SK-N-SH (cell line): ENCODE measurements around the gene SLC39A9. TPM values are rescaled to one million over a fixed set of nuclear protein-coding genes. Genes with fewer than 3 reads are reported as not detected.

ENCODE experiments used
- CTCF ChIA-PET: fragments of 300-600, 350-600 bp; formaldehyde crosslinking; extraction: SDS; loops from one replicate; lab custom pipeline; 2021; lab: Yijun Ruan, JAX
- POLR2A ChIA-PET: fragments of 350-600 bp; sonication (Branson Sonifier 250); formaldehyde crosslinking; extraction: SDS; loops from one replicate; lab custom pipeline; 2020; ENCODE audit warnings: antibody characterized with exemption, inconsistent platforms; lab: Yijun Ruan, JAX
- DNase-seq: peaks from one replicate; pipeline ENCODE4 v3.0.0; 2012
- H2AFZ ChIP-seq: fragments of 200-600 bp; sonication (generic); 2 replicates; pipeline ENCODE4 v1.8.1; 2016; ENCODE audit warnings: antibody characterized with exemption, mild to moderate bottlenecking, low read depth
- H3F3A ChIP-seq: fragments of 200-600 bp; sonication (generic); replicated peaks from 2 replicates; pipeline ENCODE3; 2016; ENCODE audit warnings: antibody characterized with exemption, mild to moderate bottlenecking; ENCODE audit not compliant: insufficient read depth
- H3K27ac ChIP-seq, 2 experiments: fragments of 200-500 bp in 1 of 2; fragments of 200-600 bp in 1 of 2; sonication (Bioruptor generic) in 1 of 2; sonication (generic), shearing (Covaris generic) in 1 of 2; 2 replicates each; pipeline versions ENCODE4 v1.5.1 to v1.6.1; 2014 to 2016; ENCODE audit warnings: low read depth in 2 of 2, inconsistent platforms in 1 of 2, low read length in 1 of 2, mild to moderate bottlenecking in 1 of 2, mixed read lengths in 1 of 2
- H3K27me3 ChIP-seq: fragments of 200-600 bp; sonication (generic), shearing (Covaris generic); 2 replicates; pipeline ENCODE4 v1.6.1; 2016; ENCODE audit warnings: mixed run types; ENCODE audit not compliant: insufficient read depth
- H3K36me3 ChIP-seq, 2 experiments: fragments of 200-500 bp in 1 of 2; fragments of 200-600 bp in 1 of 2; sonication (Bioruptor generic) in 1 of 2; sonication (generic) in 1 of 2; replicated peaks in 1 of 2; 2 replicates each; pipeline versions ENCODE3 to v1.5.1; 2014 to 2016; ENCODE audit warnings: low read length in 1 of 2, mild to moderate bottlenecking in 1 of 2; ENCODE audit not compliant: insufficient read depth in 2 of 2, control insufficient read depth in 1 of 2
- H3K4me1 ChIP-seq, 2 experiments: fragments of 200-500 bp in 1 of 2; fragments of 200-600 bp in 1 of 2; sonication (Bioruptor generic) in 1 of 2; sonication (generic), shearing (Covaris generic) in 1 of 2; 2 replicates each; pipeline versions ENCODE4 v1.5.1 to v1.6.1; 2014 to 2016; ENCODE audit warnings: low read depth in 1 of 2, low read length in 1 of 2, mixed run types in 1 of 2; ENCODE audit not compliant: insufficient read depth in 2 of 2, control insufficient read depth in 1 of 2
- H3K4me2 ChIP-seq: fragments of 200-600 bp; sonication (generic), shearing (Covaris generic); 2 replicates; pipeline ENCODE4 v1.6.1; 2017; ENCODE audit warnings: mixed run types
- H3K4me3 ChIP-seq, 2 experiments: fragments of 200-500 bp in 1 of 2; fragments of 200-600 bp in 1 of 2; sonication (Bioruptor generic) in 1 of 2; sonication (generic), shearing (Covaris generic) in 1 of 2; 2 replicates each; pipeline versions ENCODE4 v1.5.1 to v1.8.1; 2014 to 2016; ENCODE audit warnings: low read depth in 2 of 2, inconsistent platforms in 1 of 2, low read length in 1 of 2, mild to moderate bottlenecking in 1 of 2, mixed read lengths in 1 of 2, moderate library complexity in 1 of 2
- H3K79me2 ChIP-seq: fragments of 200-600 bp; sonication (generic); 2 replicates; pipeline ENCODE4 v1.8.1; 2017; ENCODE audit warnings: mild to moderate bottlenecking; ENCODE audit not compliant: insufficient read depth
- H3K9ac ChIP-seq: fragments of 200-600 bp; sonication (generic); 2 replicates; pipeline ENCODE4 v1.6.1; 2017; ENCODE audit warnings: mixed run types
- H3K9me2 ChIP-seq: fragments of 200-600 bp; sonication (generic); 2 replicates; pipeline ENCODE4 v1.6.1; 2017; ENCODE audit warnings: mixed run types
- H3K9me3 ChIP-seq: fragments of 200-600 bp; sonication (generic); 2 replicates; pipeline ENCODE4 v1.6.1; 2017; ENCODE audit warnings: mixed run types, mild to moderate bottlenecking, moderate library complexity
- H4K20me1 ChIP-seq: fragments of 200-600 bp; sonication (generic); 2 replicates; pipeline ENCODE4 v1.6.1; 2017; ENCODE audit warnings: mild to moderate bottlenecking, mixed run types; ENCODE audit not compliant: insufficient read depth
- ELF1 ChIP-seq: IDR thresholded peaks from 2 replicates; pipeline ENCODE4 v1.4.0; 2012
- EP300 ChIP-seq, 2 experiments: IDR thresholded peaks; 2 replicates each; pipeline versions ENCODE4 v1.4.0 to v1.6.1; 2012; ENCODE audit warnings: borderline replicate concordance in 1 of 2, low read depth in 1 of 2, low read length in 1 of 2
- EZH2phosphoT487 ChIP-seq: fragments of 200-600 bp; sonication (generic); IDR thresholded peaks from 2 replicates; pipeline ENCODE4 v1.6.1; 2017; ENCODE audit warnings: low read depth, mixed run types, mild to moderate bottlenecking, antibody characterized with exemption, moderate library complexity, borderline replicate concordance
- FOSL2 ChIP-seq: IDR thresholded peaks from 2 replicates; pipeline ENCODE4 v1.4.0; 2012; ENCODE audit warnings: low read depth, mild to moderate bottlenecking, moderate library complexity, borderline replicate concordance
- FOXJ3 ChIP-seq: sonication (generic); formaldehyde crosslinking; IDR thresholded peaks from 2 replicates; pipeline ENCODE4 v1.5.1; 2020; ENCODE audit warnings: mild to moderate bottlenecking, missing genetic modification reagents
- GATA2 ChIP-seq: sonication (generic); formaldehyde crosslinking; IDR thresholded peaks from 2 replicates; pipeline ENCODE4 v1.5.0; 2020; ENCODE audit warnings: mild to moderate bottlenecking, missing genetic modification reagents
- IRF3 ChIP-seq: fragments of 150-350 bp; IDR thresholded peaks from 2 replicates; pipeline ENCODE4 v1.6.1; 2016; ENCODE audit warnings: mild to moderate bottlenecking, low read depth, low read length
- JUND ChIP-seq: IDR thresholded peaks from 2 replicates; pipeline ENCODE4 v1.4.0; 2012
- MEF2A ChIP-seq: IDR thresholded peaks from 2 replicates; pipeline ENCODE4 v1.4.0; 2012; ENCODE audit warnings: low read depth, borderline replicate concordance
- MXI1 ChIP-seq: IDR thresholded peaks from 2 replicates; pipeline ENCODE4 v1.6.1; 2012; ENCODE audit warnings: mild to moderate bottlenecking, low read depth, low read length, improper control_type of control experiment
- PBX3 ChIP-seq: IDR thresholded peaks from 2 replicates; pipeline ENCODE4; 2012
- RAD21 ChIP-seq: IDR thresholded peaks from 2 replicates; pipeline ENCODE4 v1.6.1; 2012; ENCODE audit warnings: mild to moderate bottlenecking, low read length
- RCOR1 ChIP-seq: fragments of 150-350 bp; IDR thresholded peaks from 2 replicates; pipeline ENCODE4 v1.6.1; 2017; ENCODE audit warnings: antibody characterized with exemption, low read length
- REST ChIP-seq: IDR thresholded peaks from 2 replicates; pipeline ENCODE4 v1.6.1; 2012; ENCODE audit warnings: mild to moderate bottlenecking, low read depth, low read length, moderate library complexity
- RXRA ChIP-seq: IDR thresholded peaks from 2 replicates; pipeline ENCODE4 v1.4.0; 2012; ENCODE audit warnings: low read depth, mild to moderate bottlenecking, borderline replicate concordance
- SIN3A ChIP-seq: IDR thresholded peaks from 2 replicates; pipeline ENCODE4 v1.6.1; 2012; ENCODE audit warnings: low read depth, mild to moderate bottlenecking, low read length, moderate library complexity, borderline replicate concordance
- SMC3 ChIP-seq: IDR thresholded peaks from 2 replicates; pipeline ENCODE4 v1.6.1; 2012; ENCODE audit warnings: low read depth, low read length, improper control_type of control experiment
- TAF1 ChIP-seq: IDR thresholded peaks from 2 replicates; pipeline ENCODE4 v1.6.1; 2012; ENCODE audit warnings: low read depth, mild to moderate bottlenecking, low read length, moderate library complexity, borderline replicate concordance
- YY1 ChIP-seq: IDR thresholded peaks from 2 replicates; pipeline ENCODE4 v1.4.0; 2012; ENCODE audit warnings: low read depth, mild to moderate bottlenecking
- WGBS: methylation state at CpG from one replicate; pipeline ENCODE4 v1.1.6; 2017; ENCODE audit warnings: low lambda C conversion rate; 5-methylcytosine and 5-hydroxymethylcytosine counted together
- polyA plus RNA-seq, 3 experiments: library from polyadenylated mRNA; depleted of rRNA; stranded (reverse); fragments of >200 nt; gene quantifications; 2 replicates each; pipeline ENCODE4 v1.2.3, GENCODE V29; 2012

Gene SLC39A9
- polyA plus RNA-seq, 1 of the 3 experiments (the other 2 are of a cell fraction) = 39.8 TPM

GRCh38 chr14:69401841-69402240, 3.3 kb downstream of the SLC39A9 start:
- Histone ChIP-seq H3K9me3 (no peaks in the 10 kb centered on the region), H3K79me2 (peaks cover 93% of the 10 kb centered on the region), H3K9me2 (no peaks in the 10 kb centered on the region), H4K20me1 (peaks cover 65% of the 10 kb centered on the region), H3K4me2 (peak overlapping the region; percentile 90), H3K4me1 (peaks cover under 1 to 24% of the 10 kb centered on the region in 2 experiments; a peak in 3 of 4 replicates), H3F3A (peaks cover 6% of the 10 kb centered on the region), H3K27ac (no peak overlapping the region), H3K9ac (no peak overlapping the region), H3K27me3 (no peaks in the 10 kb centered on the region), H3K4me3 (peak overlapping the region in 1 of 2 experiments; percentile 83; a peak in 2 of 4 replicates), H3K36me3 (peaks cover 0 to 8% of the 10 kb centered on the region in 2 experiments), H2AFZ (no peak overlapping the region)
- DNase-seq = no peak
- WGBS = 93% methylated on average over 2 of the region's 2 CpGs
- ChIA-PET CTCF (no interaction called here), POLR2A (no interaction called here)
- no peak for TF ChIP-seq FOXJ3 (CRISPR knock-in tag)
- no peak for TF ChIP-seq MEF2A
- TF ChIP-seq PBX3 = no peak
- no peak for TF ChIP-seq EP300 (IDR thresholded peaks at IDR 0.05; ENCODE audit: borderline replicate concordance in 1 of 2, low read depth in 1 of 2, low read length in 1 of 2)

- H4K20me1 ChIP-seq = peaks cover 71% of the 10 kb centered on the region
These were observed 6.0 kb downstream of the SLC39A9 start for GRCh38 chr14:69404478-69404877.

More at GRCh38 chr14:69404478-69404877, 6.0 kb downstream of the SLC39A9 start:
- Histone ChIP-seq H3K36me3 (peaks cover 0 to 13% of the 10 kb centered on the region in 2 experiments), H3K9me2 (no peaks in the 10 kb centered on the region), H3K4me2 (no peak overlapping the region), H3K4me1 (peaks cover 0 to 19% of the 10 kb centered on the region in 2 experiments; a peak in 2 of 4 replicates), H3K4me3 (no peak overlapping the region), H3K27ac (no peak overlapping the region), H3K9ac (no peak overlapping the region), H3K27me3 (no peaks in the 10 kb centered on the region), H2AFZ (no peak overlapping the region), H3K79me2 (peaks cover 99% of the 10 kb centered on the region), H3F3A (peaks cover 6% of the 10 kb centered on the region), H3K9me3 (no peaks in the 10 kb centered on the region)
- no peak for DNase-seq
- ChIA-PET CTCF (interaction anchor here (0.8 to 1.2 kb wide), 2 partner anchors 48 to 52 kb away, joined by 3 to 5 read pairs; no protein-coding TSS in a partner anchor), POLR2A (no interaction called here)
- TF ChIP-seq EZH2phosphoT487 (no peak), FOSL2 (no peak), REST (no peak), GATA2 (CRISPR knock-in tag) (no peak), RAD21 (no peak), MXI1 (no peak), RXRA (no peak), ELF1 (no peak), RCOR1 (no peak), YY1 (no peak), IRF3 (no peak), SIN3A (no peak), TAF1 (no peak), PBX3 (no peak), SMC3 (no peak), FOXJ3 (CRISPR knock-in tag) (no peak), JUND (no peak), EP300 (IDR thresholded peaks at IDR 0.05; ENCODE audit: borderline replicate concordance in 1 of 2, low read depth in 1 of 2, low read length in 1 of 2) (no peak)
- WGBS = 65% methylated on average over 3 of the region's 3 CpGs
